Measurements from ENCODE around the gene TBC1D22A.

GRCh38 chr22:47000256-47000655 is 237.8 kb downstream of the TBC1D22A start:
- TF ChIP-seq, protein P1, sequence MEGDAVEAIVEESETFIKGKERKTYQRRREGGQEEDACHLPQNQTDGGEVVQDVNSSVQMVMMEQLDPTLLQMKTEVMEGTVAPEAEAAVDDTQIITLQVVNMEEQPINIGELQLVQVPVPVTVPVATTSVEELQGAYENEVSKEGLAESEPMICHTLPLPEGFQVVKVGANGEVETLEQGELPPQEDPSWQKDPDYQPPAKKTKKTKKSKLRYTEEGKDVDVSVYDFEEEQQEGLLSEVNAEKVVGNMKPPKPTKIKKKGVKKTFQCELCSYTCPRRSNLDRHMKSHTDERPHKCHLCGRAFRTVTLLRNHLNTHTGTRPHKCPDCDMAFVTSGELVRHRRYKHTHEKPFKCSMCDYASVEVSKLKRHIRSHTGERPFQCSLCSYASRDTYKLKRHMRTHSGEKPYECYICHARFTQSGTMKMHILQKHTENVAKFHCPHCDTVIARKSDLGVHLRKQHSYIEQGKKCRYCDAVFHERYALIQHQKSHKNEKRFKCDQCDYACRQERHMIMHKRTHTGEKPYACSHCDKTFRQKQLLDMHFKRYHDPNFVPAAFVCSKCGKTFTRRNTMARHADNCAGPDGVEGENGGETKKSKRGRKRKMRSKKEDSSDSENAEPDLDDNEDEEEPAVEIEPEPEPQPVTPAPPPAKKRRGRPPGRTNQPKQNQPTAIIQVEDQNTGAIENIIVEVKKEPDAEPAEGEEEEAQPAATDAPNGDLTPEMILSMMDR (IDR thresholded peaks at IDR 0.05; ENCODE audit: insufficient read depth, low read depth, low read length) = no peak
- TF ChIP-seq EZH2 (IDR thresholded peaks at IDR 0.05; ENCODE audit: insufficient read depth, low read length) = no peak

All from astrocyte (in vitro differentiated cells and primary cell).